ENCODE measurements around the gene SNCG.
A peak's percentile ranks its signal among the peaks of the same experiment; 100 is the strongest.
"Not testable (repeated sequence)": the region's sequence is repeated elsewhere in the genome, so short reads cannot be mapped to it uniquely, and the experiment has no call there.

SNCG gene

DNA sequence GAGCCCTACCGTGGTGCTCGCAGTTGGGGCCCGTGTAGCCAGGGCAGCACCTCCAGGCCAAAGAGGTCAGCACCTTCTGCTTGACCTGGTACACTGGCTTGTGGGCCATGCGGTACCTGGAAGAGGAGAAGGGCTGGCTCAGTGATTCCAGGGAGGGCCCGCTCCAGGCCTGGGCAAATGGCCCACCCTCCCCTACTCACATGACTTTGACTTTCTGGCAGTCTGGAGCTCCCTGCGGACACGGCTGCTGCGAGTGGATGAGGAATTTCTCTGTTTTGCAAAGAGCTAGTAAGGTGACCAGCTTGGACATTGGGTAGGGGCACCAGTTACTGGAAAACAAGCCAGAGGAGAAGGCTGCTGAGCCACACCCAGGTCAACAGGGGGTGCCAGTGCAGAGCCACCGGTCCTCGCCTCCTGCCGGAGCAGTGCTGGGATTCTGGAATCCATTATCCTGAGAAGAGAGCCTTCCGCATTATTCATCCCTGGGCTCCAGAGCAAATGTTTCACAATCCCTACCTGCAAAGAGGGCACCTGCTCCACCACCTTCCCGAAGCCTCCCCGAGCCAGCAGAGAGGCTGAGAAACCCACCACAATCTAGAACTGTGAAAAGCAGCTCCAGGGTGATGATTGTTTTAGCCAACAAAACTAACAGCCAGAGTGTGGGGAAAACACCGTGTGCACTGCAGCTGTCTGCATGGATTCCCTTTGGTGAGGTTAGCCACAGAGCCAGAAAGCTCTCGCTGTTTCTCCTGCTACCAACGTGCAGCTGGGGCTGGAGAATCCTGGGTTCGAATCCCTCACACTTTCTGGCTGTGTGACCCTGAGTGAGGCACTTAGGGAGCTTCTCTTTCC, 12.8 kb upstream of the SNCG start:
- no peak for DNase-seq

- peak; percentile 71 for DNase-seq
Measured at GRCh38 chr10:86946213-86947155, 11.9 kb upstream of the SNCG start.

DNA sequence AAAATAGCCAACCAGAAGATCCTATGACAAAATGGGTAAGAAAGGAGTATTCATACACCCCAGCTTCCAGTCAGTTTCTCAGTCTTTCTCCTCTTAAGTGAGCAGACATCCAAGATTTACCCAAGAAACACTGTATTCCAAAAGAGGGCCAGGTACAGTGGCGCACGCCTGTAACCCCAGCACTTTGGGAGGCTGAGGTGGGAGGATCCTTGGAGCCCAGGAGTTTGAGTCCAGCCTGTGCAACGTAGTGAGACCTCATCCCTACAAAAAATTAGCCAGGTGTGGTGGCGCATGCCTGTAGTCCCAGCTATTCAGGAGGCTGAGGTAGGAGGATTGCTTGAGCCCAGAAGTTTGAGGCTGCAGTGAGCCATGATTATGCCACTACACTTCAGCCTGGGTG, 10.6 kb upstream of the SNCG start:
- not testable (repeated sequence) for DNase-seq

DNA sequence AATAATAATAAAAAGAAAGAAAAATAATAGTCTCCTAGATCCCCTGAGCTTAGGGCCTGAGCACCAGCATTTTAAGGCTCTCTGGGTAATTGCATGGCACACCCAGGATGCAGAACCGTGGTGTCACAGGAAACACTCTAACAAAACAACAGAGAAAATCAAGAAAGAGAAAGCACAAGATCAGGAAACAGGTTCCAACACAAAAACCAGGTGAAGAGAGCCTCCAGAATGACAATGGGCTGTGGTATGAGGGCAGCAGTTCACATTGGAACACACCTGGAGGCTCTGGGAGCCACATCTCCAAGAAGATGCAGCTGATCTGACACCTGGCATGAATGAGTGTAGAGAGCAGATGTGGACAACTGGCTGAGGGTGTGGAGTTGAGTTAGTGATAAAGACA, 8.1 kb upstream of the SNCG start:
- DNase-seq = no peak

DNA sequence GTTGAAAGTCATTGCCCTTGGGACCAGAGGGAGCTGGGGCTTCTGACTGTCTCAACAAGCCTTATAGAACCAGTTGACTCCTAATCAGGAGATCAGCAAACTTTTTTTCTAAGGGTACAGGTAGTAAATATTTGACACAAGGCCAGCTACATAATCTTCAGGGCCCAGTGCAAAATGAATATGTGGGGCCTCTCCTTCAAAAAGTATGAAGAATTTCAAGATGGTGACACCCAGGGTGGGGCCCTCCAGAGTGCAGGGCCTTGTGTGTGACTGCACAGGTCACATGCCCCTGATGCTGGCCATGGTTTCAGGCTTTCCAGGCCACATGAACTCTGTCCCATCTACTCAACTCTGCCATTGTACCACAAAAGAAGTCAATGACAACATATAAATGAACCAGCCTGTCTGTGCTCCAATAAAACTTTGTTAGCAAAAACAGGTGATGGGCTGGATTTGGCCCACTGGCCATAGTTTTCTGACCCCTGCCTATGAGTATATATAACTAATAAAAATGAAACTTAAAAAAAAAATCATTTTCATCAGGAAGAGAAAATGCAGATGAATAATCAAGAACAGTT, 7.1 kb upstream of the SNCG start:
- DNase-seq = no peak

DNA sequence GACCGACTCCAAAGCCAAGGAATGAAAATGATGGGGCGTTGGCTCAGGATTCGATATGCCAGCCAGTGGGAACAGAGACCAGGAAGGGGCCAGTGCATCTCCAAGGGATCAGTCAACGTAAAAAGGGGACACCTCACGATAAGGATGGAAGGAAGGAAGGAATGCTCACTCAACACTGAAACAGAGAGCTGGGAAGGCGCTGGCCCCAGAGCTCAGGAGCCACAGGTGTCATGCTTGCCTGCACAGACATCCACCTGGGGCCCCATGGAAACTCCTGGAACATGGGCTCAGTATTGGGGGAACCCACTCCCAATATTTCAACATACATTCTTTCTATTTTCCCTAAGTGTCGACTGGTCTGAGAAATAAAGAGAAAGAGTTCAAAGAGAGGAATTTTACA, 6.3 kb upstream of the SNCG start:
- no peak for DNase-seq

GRCh38 chr10:86952697-86953096, 5.7 kb upstream of the SNCG start:
- not testable (repeated sequence) for DNase-seq

DNA sequence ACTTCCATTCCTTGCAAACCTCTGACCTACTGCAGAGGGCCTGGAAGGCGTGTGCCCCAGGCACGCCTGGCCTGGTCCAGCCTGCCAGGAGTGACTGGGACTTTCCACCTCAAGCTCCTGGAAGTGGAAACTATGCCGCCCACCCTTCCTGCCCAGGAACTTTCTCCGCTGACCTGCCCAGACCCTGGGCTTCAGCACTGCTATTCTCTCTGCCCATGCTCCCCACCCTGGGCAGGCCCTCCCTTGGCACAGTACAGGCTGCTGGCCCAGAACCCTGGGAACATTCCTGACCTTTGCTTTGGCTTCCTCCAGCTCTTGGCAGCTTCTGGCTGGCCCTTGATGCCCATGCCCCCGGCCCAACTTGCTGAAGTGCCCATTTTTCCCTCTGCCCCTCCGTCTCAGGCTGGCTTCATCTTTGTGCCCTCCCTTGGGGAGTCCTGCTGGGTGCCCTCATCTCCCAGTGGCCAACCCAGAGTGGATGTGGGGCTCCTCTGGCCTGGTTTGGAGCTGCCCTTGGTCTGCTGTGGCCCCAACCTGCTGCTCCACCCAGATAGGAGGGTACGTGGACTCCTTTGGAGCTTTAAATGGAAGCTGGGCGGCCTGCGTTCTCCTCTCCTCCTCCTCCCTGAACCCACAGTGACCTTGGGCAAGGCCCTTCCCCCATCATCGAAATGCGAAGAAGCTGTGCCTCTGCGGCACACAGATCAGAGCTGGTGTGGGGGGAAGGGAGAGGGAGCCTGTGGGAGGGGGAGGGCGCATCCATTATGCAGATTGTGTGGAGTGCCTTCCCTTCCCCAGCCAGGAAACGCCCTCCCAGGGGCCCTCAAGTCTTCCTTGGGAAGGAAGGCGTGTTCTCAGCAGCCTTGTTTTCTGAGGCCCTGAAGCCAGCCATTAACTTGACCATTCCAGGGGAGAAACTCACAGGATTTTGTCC, 4.4 kb upstream of the SNCG start:
- no peak for DNase-seq

DNA sequence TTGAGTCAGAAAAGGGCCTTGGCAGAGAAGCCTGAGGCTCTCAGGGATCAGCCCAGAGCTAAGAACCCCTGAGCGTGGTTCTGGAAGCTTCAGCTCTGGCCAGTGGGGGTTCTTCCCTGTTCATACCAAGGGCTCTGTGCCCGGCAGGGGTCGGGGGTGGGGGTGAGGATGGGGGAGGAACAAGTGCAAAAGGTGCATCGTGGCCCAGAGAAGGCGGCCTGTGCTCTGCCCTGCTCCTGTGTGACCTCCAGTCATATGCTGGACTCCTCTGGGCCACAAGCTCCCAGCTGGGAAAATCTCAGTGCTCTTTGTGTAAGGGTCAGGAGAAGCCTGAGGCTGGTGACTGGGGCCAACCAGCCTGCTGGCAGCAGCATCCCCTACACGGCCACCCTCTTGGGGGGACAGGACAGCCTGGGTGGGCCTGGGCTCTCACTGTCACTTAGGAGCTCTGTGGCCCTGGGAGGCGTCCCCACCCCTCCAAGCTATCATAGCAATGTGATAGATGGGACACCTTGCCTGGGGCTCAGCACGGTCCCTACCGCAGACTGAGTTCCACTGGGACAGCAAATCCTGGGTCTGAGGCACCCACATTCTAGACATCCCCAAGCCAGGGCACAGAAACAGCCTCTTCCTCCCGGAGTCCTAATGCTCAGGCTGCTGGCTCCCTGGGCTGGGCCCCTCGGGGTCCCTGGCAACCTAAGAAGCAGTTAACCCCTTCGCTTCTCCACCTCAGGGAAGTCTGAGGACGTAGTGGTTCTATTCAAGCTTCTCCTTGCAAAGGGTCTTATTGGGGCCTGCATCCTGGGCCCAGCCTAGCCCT, 3.5 kb upstream of the SNCG start:
- no peak for DNase-seq

DNA sequence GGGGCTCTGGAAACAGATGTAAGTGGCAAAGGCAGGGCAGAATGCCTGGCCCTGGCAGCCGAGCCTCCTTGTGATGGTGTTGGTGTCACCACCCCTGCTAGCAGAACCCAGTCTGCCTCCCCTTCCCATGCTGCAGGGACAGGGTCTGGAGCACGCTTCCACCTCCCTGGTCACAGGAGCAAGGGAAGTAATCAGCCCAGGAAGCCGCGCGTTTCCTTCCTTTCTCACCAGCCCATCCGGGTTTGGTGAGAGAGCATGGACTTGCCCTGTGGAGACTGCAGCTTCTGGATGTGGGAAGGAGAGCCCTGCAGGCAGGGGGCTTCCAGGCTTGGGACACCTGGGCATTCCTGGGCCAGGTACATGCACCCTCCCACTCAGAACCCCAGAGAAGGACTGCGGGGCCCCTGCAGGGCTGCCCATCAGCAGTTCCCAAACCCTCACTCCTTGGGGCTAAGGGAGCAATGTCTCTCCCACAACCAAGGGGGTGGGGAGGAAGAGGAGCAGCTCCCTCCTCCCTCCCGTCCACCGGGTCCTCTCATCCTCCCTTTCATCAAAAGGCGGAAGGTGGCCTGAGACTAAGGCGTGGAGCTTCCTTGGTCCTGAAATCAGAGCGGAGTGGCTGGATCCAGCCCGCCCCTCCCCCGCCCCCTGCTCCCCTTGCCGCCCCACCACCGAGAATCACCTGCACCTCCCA, 2.8 kb upstream of the SNCG start:
- no peak for DNase-seq

DNA sequence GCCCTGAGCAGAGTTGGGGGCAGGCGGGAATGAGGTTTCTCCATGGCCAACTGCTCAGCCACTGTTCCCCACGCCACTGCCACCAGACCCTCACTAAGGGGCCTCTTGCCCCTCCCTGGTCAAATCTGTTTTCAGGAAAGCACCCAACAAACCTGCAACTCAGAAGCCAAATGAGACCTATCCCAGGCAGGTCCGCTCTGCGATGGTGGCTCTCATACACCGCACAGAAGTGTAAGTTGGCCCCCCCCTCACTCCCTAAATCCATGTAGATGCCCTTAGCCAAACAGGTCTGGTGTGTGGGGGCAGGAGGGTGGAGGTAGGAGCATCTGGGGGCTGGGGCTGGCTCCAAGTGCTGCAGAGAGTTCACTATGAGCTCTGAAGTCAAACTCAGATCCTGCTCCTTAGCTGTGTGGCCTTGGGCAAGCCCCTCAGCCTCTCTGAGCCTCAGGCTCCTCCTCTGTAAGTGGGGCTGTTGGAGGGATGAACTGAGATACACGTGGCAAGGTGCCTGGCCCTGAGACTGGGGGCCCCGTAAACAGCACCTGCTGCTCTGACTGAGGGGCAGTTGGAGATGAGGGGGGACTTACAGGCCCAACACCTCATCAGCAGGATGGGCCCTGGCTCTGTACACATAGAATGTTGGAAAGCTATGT, 2.1 kb upstream of the SNCG start:
- no peak for DNase-seq

DNA sequence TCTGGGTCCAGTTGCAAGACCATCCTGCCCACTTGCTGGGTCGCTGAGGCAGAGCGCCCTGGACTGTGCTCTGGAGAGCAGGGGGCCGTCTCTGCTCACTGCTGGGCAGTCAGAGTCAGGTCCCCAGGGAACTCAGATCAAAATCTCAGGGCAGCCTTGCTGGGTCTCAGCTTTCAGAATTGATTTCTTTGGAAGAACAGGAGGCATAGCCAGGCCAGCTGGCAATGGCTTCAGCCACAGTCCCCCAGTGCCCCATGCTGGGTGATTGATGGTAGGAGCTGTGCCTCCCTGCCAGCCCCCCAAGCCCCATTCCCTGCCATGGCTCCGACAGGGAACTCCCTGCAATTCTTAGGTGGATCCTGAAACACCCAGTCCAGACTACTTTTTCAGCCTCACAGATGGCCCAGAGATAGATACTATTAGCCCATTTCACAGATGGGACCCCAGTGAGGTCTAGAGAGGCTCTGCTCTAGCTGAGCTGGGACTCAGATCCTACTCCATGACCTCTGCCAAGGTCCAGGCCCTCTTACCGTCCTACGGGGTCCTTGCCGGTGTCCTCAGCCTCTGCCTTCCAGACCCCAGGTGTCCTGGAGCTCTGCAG, 1.5 kb upstream of the SNCG start:
- no peak for DNase-seq

DNA sequence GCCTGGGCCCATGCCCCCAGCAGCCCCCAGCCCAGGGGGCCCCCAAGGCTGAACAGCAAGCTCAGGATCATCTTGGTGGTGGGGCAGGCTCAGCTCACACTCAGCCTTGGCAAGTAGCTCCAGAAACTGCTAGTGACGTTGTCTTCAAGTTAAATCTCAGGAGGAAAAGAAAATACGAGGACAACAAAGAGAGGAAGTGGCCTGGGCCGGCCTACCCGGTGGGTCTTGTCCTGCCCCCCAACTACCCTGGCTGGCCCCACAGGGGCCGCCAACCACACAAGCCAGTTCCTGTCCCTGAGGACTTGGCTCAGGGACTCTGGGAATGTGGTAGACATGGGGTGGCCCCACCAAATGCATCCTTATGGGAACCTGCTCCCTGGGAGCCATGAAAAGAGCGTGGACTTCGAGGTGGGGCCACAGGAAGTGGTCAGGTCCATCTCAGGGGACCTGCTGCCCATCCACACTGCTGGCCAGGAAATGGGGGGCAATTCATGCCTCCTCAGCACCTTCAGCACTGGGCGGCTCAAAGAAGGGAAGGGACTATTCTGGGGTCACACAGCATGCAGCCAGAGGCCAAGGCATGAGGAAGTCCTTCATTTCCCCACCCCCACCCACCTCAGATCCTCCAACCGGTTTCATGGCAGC, 806 bp upstream of the SNCG start, which contains the start of gene MMRN2:
Gene MMRN2 (minus strand): TSS at position 145 of the 645 bp plus-strand sequence. CDS start 74 bp downstream, at position 71.
- no peak for DNase-seq

GRCh38 chr10:86958901-86959736, 720 bp downstream of the SNCG start:
- DNase-seq = no peak

DNA sequence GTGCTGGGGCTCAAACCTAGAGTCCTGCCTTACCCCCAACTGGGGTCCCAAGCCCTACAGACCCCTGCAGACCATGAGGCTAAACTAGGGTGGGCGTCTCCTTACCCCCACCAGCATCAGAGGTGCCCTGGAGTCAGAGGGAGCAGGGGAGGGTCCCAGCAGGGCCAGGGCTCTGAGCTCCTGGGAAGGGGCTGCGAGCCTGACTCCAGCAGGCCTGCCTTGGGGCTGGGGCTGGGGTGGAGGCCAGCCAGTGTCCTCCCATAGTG, 1.3 kb downstream of the SNCG start:
- DNase-seq = no peak

DNA sequence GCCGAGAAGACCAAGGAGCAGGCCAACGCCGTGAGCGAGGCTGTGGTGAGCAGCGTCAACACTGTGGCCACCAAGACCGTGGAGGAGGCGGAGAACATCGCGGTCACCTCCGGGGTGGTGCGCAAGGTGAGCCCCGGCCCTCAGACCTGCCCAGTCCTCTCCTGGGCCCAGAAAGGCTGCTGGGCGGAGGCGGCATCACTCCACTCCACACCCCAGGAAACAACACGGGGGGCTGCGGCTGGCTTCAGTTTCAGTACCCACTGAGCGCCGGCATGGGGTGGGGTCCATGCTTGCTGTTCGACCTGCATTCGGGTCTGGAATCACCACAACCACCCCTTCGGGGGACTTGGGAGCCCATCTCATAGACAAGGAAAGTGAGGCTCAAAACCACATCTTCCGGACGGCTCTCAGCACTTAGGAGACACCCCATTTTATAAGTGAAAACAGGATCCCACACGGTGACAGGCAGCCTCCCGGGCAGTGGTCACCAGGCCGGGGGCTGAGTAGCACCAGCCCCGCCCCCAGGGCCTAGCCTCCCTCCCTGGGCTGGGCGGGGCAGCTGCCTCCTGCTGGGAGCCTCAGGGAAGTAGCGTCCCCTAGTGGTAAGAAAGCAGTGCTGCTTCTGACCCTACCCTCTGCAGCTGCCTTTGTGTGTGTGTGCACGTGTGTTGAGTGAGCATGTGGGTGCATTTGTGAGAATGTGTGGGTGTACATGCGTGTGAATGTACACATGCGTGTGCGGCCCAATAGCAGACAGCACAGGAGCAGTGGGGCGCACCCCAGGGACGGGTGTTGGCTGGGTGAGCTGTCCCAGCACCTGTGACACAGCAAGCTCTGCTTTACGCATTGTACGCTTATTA, 1.8 kb downstream of the SNCG start:
- no peak for DNase-seq

GRCh38 chr10:86960863-86961434, 2.5 kb downstream of the SNCG start:
- DNase-seq = no peak

Data from NCI-H2029 (cell line).